Mammary epithelial cell (primary cell): Measurements from ENCODE around the gene ZC3H4.

Experiments used
- CTCF ChIP-seq, 2 donors: IDR thresholded peaks in 1 of 2; conservative IDR thresholded peaks in 1 of 2; 2 replicates each; pipeline ENCODE4 v1.5.1; 2011 to 2012; ENCODE audit warnings: inconsistent platforms in 2 of 2, low read length in 2 of 2, mild to moderate bottlenecking in 2 of 2, control low read depth in 1 of 2, low read depth in 1 of 2; ENCODE audit not compliant: insufficient read depth in 1 of 2; ENCODE audit errors: extremely low read depth in 1 of 2
- EZH2 ChIP-seq: IDR thresholded peaks from 2 replicates; pipeline ENCODE4 v1.6.1; 2012; ENCODE audit warnings: low read length, inconsistent platforms, borderline replicate concordance

GRCh38 chr19:47047272-47047762, 66.3 kb downstream of the ZC3H4 start:
- TF ChIP-seq CTCF (conservative IDR thresholded peaks at IDR 0.05 in 1 of 2, IDR thresholded peaks at IDR 0.05 in 1 of 2; ENCODE audit: extremely low read depth in 1 of 2, insufficient read depth in 1 of 2, low read depth in 1 of 2, low read length in 2 of 2), result no peak
- TF ChIP-seq EZH2, result no peak
